H9 (cell line): ENCODE data around the gene PCDHA1. TPM values are rescaled to one million over a fixed set of nuclear protein-coding genes. Genes with fewer than 3 reads are reported as not detected.

ENCODE experiments used
- DNase-seq: peaks from one replicate; pipeline ENCODE4 v3.0.0-alpha.2; 2017
- H2AFZ ChIP-seq: one replicate; pipeline ENCODE4 v1.6.1; 2013; ENCODE audit warnings: mild to moderate bottlenecking, low read length, control low read depth, moderate library complexity
- H2AK5ac ChIP-seq: 2 replicates; pipeline ENCODE4 v1.6.1; 2013; ENCODE audit warnings: low read length, control low read depth, mixed read lengths; ENCODE audit not compliant: insufficient read length
- H2BK120ac ChIP-seq: one replicate; pipeline ENCODE4 v1.6.1; 2013; ENCODE audit warnings: low read depth, mild to moderate bottlenecking, low read length, control low read depth, inconsistent platforms; ENCODE audit not compliant: poor library complexity, severe bottlenecking
- H2BK12ac ChIP-seq: 2 replicates; pipeline ENCODE4 v1.6.1; 2013; ENCODE audit warnings: low read length, control low read depth, mixed read lengths, low read depth; ENCODE audit not compliant: insufficient read length
- H2BK15ac ChIP-seq: 2 replicates; pipeline ENCODE4 v1.6.1; 2013; ENCODE audit warnings: low read depth, low read length, control low read depth
- H2BK20ac ChIP-seq: one replicate; pipeline ENCODE4 v1.6.1; 2013; ENCODE audit warnings: low read depth, mild to moderate bottlenecking, low read length, control low read depth, inconsistent platforms; ENCODE audit not compliant: poor library complexity, severe bottlenecking
- H2BK5ac ChIP-seq: 2 replicates; pipeline ENCODE4 v1.6.1; 2013; ENCODE audit warnings: low read length, control low read depth, mixed read lengths; ENCODE audit not compliant: insufficient read length
- H3K14ac ChIP-seq: 2 replicates; pipeline ENCODE4 v1.6.1; 2013; ENCODE audit warnings: low read length, control low read depth; ENCODE audit not compliant: insufficient read depth
- H3K18ac ChIP-seq: 2 replicates; pipeline ENCODE4 v1.6.1; 2013; ENCODE audit warnings: low read depth, mild to moderate bottlenecking, mixed read lengths, low read length, control low read depth; ENCODE audit not compliant: insufficient read length
- H3K23ac ChIP-seq: 2 replicates; pipeline ENCODE4 v1.6.1; 2013; ENCODE audit warnings: low read length, control low read depth, mixed read lengths, low read depth; ENCODE audit not compliant: insufficient read length
- H3K23me2 ChIP-seq: 2 replicates; pipeline ENCODE4 v1.6.1; 2013; ENCODE audit warnings: low read depth, mild to moderate bottlenecking, mixed read lengths, low read length, control low read depth; ENCODE audit not compliant: insufficient read length, poor library complexity, severe bottlenecking
- H3K27ac ChIP-seq: 2 replicates; pipeline ENCODE4 v1.5.1; 2013; ENCODE audit warnings: low read length, control low read depth, mixed read lengths, low read depth; ENCODE audit not compliant: insufficient read length
- H3K27me3 ChIP-seq: 2 replicates; pipeline ENCODE4 v1.6.1; 2013; ENCODE audit warnings: low read length, control low read depth, inconsistent platforms; ENCODE audit not compliant: insufficient read depth
- H3K4ac ChIP-seq: 2 replicates; pipeline ENCODE4 v1.6.1; 2013; ENCODE audit warnings: low read depth, mild to moderate bottlenecking, control low read depth, inconsistent platforms, low read length, moderate library complexity
- H3K4me1 ChIP-seq: 2 replicates; pipeline ENCODE4 v1.6.1; 2013; ENCODE audit warnings: low read length, control low read depth, inconsistent platforms; ENCODE audit not compliant: insufficient read depth
- H3K4me2 ChIP-seq: 2 replicates; pipeline ENCODE4 v1.6.1; 2013; ENCODE audit warnings: low read length, control low read depth, mixed read lengths; ENCODE audit not compliant: insufficient read length, insufficient read depth
- H3K56ac ChIP-seq: 2 replicates; pipeline ENCODE4 v1.6.1; 2013; ENCODE audit warnings: low read depth, mild to moderate bottlenecking, mixed read lengths, low read length, control low read depth; ENCODE audit not compliant: insufficient read length
- H3K79me1 ChIP-seq: 2 replicates; pipeline ENCODE4 v1.6.1; 2013; ENCODE audit warnings: low read depth, mild to moderate bottlenecking, moderate library complexity, low read length, control low read depth, inconsistent platforms; ENCODE audit not compliant: insufficient read depth, poor library complexity, severe bottlenecking
- H3K79me2 ChIP-seq: 2 replicates; pipeline ENCODE4 v1.6.1; 2013; ENCODE audit warnings: low read length, control low read depth, inconsistent platforms; ENCODE audit not compliant: insufficient read depth
- H3K9ac ChIP-seq: 2 replicates; pipeline ENCODE4 v1.6.1; 2013; ENCODE audit warnings: low read length, control low read depth, mixed read lengths; ENCODE audit not compliant: insufficient read length; ENCODE audit errors: extremely low read depth
- H3K9me3 ChIP-seq: one replicate; pipeline ENCODE4 v1.6.1; 2013; ENCODE audit warnings: low read depth, low read length, inconsistent platforms; ENCODE audit not compliant: control insufficient read depth
- H3T11ph ChIP-seq: one replicate; pipeline ENCODE4 v1.6.1; 2013; ENCODE audit warnings: mild to moderate bottlenecking, low read length, control low read depth, inconsistent platforms
- H4K20me1 ChIP-seq: one replicate; pipeline ENCODE4 v1.6.1; 2013; ENCODE audit not compliant: control insufficient read depth, insufficient read length, insufficient read depth
- H4K5ac ChIP-seq: 2 replicates; pipeline ENCODE4 v1.6.1; 2013; ENCODE audit warnings: low read depth, mild to moderate bottlenecking, mixed read lengths, low read length, control low read depth; ENCODE audit not compliant: insufficient read length
- H4K8ac ChIP-seq: replicated peaks from 2 replicates; pipeline ENCODE4 v1.6.1; 2013; ENCODE audit warnings: low read length, control low read depth, mixed read lengths, low read depth; ENCODE audit not compliant: insufficient read length
- H4K91ac ChIP-seq: 2 replicates; pipeline ENCODE4 v1.6.1; 2013; ENCODE audit warnings: low read depth, mild to moderate bottlenecking, moderate library complexity, mixed read lengths, low read length, control low read depth; ENCODE audit not compliant: insufficient read length
- H3K27ac Mint-ChIP-seq, 3 experiments: 2 replicates in 2 of 3; 3 replicates in 1 of 3; pipeline ENCODE4 v1.8.0; 2020 to 2021; ENCODE audit warnings: mixed read lengths in 3 of 3, mild to moderate bottlenecking in 1 of 3, moderate library complexity in 1 of 3
- H3K27me3 Mint-ChIP-seq: 2 replicates; pipeline ENCODE4 v1.8.0; 2021; ENCODE audit warnings: low read depth, mild to moderate bottlenecking, moderate library complexity, mixed read lengths
- H3K36me3 Mint-ChIP-seq, 3 experiments: 2 replicates in 2 of 3; 3 replicates in 1 of 3; pipeline ENCODE4 v1.8.0; 2020 to 2021; ENCODE audit warnings: low read depth in 3 of 3, mixed read lengths in 3 of 3; ENCODE audit not compliant: insufficient read depth in 1 of 3
- H3K4me1 Mint-ChIP-seq, 2 experiments: 2 replicates each; pipeline ENCODE4 v1.8.0; 2020; ENCODE audit warnings: mixed read lengths in 2 of 2
- H3K4me3 Mint-ChIP-seq, 2 experiments: 2 replicates in 1 of 2; 3 replicates in 1 of 2; pipeline ENCODE4 v1.8.0; 2020 to 2021; ENCODE audit warnings: mild to moderate bottlenecking in 2 of 2, mixed read lengths in 2 of 2, moderate library complexity in 1 of 2
- H3K9me3 Mint-ChIP-seq, 2 experiments: 2 replicates in 1 of 2; 3 replicates in 1 of 2; pipeline ENCODE4 v1.8.0; 2020; ENCODE audit warnings: mild to moderate bottlenecking in 2 of 2, mixed read lengths in 2 of 2, moderate library complexity in 1 of 2
- CTCF ChIP-seq: fragments of 200-600 bp; sonication (generic); conservative IDR thresholded peaks from 3 replicates; pipeline ENCODE4 v1.8.0; 2021; ENCODE audit warnings: antibody characterized with exemption, mild to moderate bottlenecking
- WGBS: extraction: QIAGEN DNeasy Blood & Tissue Kit; methylation state at CpG from one replicate; pipeline ENCODE4 v1.1.7; 2013; ENCODE audit warnings: missing lambda C conversion rate, low lambda C conversion rate, mixed read lengths; ENCODE audit not compliant: insufficient read length; ENCODE audit errors: extremely low coverage; 5-methylcytosine and 5-hydroxymethylcytosine counted together
- long read RNA-seq: library from polyadenylated mRNA; unstranded; transcript quantifications from one replicate; pipeline ENCODE4 v2.0.0, GENCODE V29; 2020
- total RNA-seq: library from RNA; stranded (reverse); gene quantifications from 2 replicates; pipeline ENCODE4 v1.2.1, GENCODE V29; 2021

The PCDHA1 gene
- 0.44 and 0.61 TPM in 2 replicates for total RNA-seq
- long read RNA-seq, partial matches to known transcripts = 0 of 3 reads
- long read RNA-seq, other reads (novel, unspliced or antisense) = 0 of 3 reads

- H2BK120ac ChIP-seq = no peak within 1 kb of the TSS
- TF ChIP-seq CTCF = peak; percentile 64
- no peak within 1 kb of the TSS for H2BK15ac ChIP-seq
- no peak within 1 kb of the TSS for H3K23ac ChIP-seq
- H3K18ac ChIP-seq = no peak within 1 kb of the TSS
- no peaks in the 10 kb centered on the region for H3K79me2 ChIP-seq
- H3K79me1 ChIP-seq = no peaks in the 10 kb centered on the region
- peaks cover 11 to 19% (median 18%) of the 10 kb centered on the region in 3 experiments for H3K36me3 Mint-ChIP-seq
- no peak within 1 kb of the TSS for H2BK12ac ChIP-seq
- no peak within 1 kb of the TSS for H3T11ph ChIP-seq
- DNase-seq = no peak
- H4K20me1 ChIP-seq = no peaks in the 10 kb centered on the region
- peaks cover 0 to 2% of the 10 kb centered on the region in 2 experiments; a peak in 1 of 4 replicates for H3K4me1 Mint-ChIP-seq
- H3K27me3 Mint-ChIP-seq = no peaks in the 10 kb centered on the region
- H4K5ac ChIP-seq = no peak within 1 kb of the TSS
- no peak within 1 kb of the TSS for H3K27ac Mint-ChIP-seq
- peaks cover 74 to 76% of the 10 kb centered on the region in 2 experiments for H3K9me3 Mint-ChIP-seq
- no peaks in the 10 kb centered on the region for H3K4me1 ChIP-seq
- H3K27ac ChIP-seq = no peak within 1 kb of the TSS
- H3K56ac ChIP-seq = no peak within 1 kb of the TSS
- no peak within 1 kb of the TSS for H3K4me2 ChIP-seq
- H4K91ac ChIP-seq = no peak within 1 kb of the TSS
- H3K4me3 Mint-ChIP-seq = no peak within 1 kb of the TSS; a peak in 1 of 5 replicates
- H2BK20ac ChIP-seq = no peak within 1 kb of the TSS
- H3K9me3 ChIP-seq = peaks cover 9% of the 10 kb centered on the region
- no peak within 1 kb of the TSS for H2AK5ac ChIP-seq
- H3K4ac ChIP-seq = no peak within 1 kb of the TSS
- no CpG with 5 or more reads among the region's 29 CpGs for WGBS
- H3K27me3 ChIP-seq = no peaks in the 10 kb centered on the region
- no peaks in the 10 kb centered on the region for H3K23me2 ChIP-seq
- H2AFZ ChIP-seq = no peak within 1 kb of the TSS
- no peak within 1 kb of the TSS for H3K9ac ChIP-seq
- no peak within 1 kb of the TSS for H4K8ac ChIP-seq
- H3K14ac ChIP-seq = no peak within 1 kb of the TSS
- H2BK5ac ChIP-seq = no peak within 1 kb of the TSS
Measured at GRCh38 chr5:140785905-140786686, at the start of gene PCDHA1. PCDHA1 (plus strand) TSS chr5:140786140.
